H1 (cell line): ENCODE results near the gene HAT1. TPM values are rescaled to one million over a fixed set of nuclear protein-coding genes. Genes with fewer than 3 reads are reported as not detected.

Experiments
- CTCF ChIA-PET: fragments of 300-600 bp; sonication (Branson Sonifier 250); formaldehyde crosslinking; loops from one replicate; lab custom pipeline; 2021; ENCODE audit not compliant: partially characterized antibody; lab: Charles Lee
- POLR2A ChIA-PET: fragments of 300-600 bp; sonication (Branson Sonifier 250); formaldehyde crosslinking; loops from one replicate; lab custom pipeline; 2021; ENCODE audit warnings: inconsistent platforms; ENCODE audit not compliant: partially characterized antibody; lab: Charles Lee
- DNase-seq, 2 experiments: peaks; one replicate each; pipeline versions ENCODE4 v3.0.0 to v3.0.0-alpha.2; 2010 to 2022; ENCODE audit warnings: low spot score in 2 of 2, low read depth in 1 of 2, mixed read lengths in 1 of 2
- FAIRE-seq: peaks from 2 replicates; lab custom pipeline; 2011; peaks lifted over from hg19 to GRCh38; lab: Jason Lieb, UNC
- H2AFZ ChIP-seq: 2 replicates; pipeline ENCODE4 v1.8.1; 2012; ENCODE audit warnings: low read length, inconsistent platforms
- H2AK5ac ChIP-seq: 2 replicates; pipeline ENCODE4 v1.6.1; 2013; ENCODE audit warnings: low read depth, low read length
- H2BK120ac ChIP-seq: replicated peaks from 2 replicates; pipeline ENCODE3; 2013; ENCODE audit warnings: low read depth, low read length, inconsistent platforms
- H2BK12ac ChIP-seq: 2 replicates; pipeline ENCODE4 v1.6.1; 2013; ENCODE audit warnings: low read depth, low read length
- H2BK15ac ChIP-seq: 2 replicates; pipeline ENCODE4 v1.6.1; 2013; ENCODE audit warnings: low read length
- H2BK20ac ChIP-seq: 2 replicates; pipeline ENCODE4 v1.6.1; 2013; ENCODE audit warnings: low read length
- H2BK5ac ChIP-seq: 2 replicates; pipeline ENCODE4 v1.6.1; 2013; ENCODE audit warnings: low read depth, low read length
- H3K14ac ChIP-seq: 2 replicates; pipeline ENCODE4 v1.6.1; 2013; ENCODE audit warnings: inconsistent platforms; ENCODE audit not compliant: insufficient read length
- H3K18ac ChIP-seq: 2 replicates; pipeline ENCODE4 v1.6.1; 2013; ENCODE audit warnings: low read length; ENCODE audit errors: extremely low read depth
- H3K23ac ChIP-seq: 2 replicates; pipeline ENCODE4 v1.6.1; 2013; ENCODE audit warnings: inconsistent platforms; ENCODE audit not compliant: insufficient read length
- H3K23me2 ChIP-seq: 2 replicates; pipeline ENCODE4 v1.6.1; 2013; ENCODE audit warnings: low read depth, low read length
- H3K27ac ChIP-seq: 2 replicates; pipeline ENCODE4 v1.6.1; 2011; ENCODE audit warnings: low read depth, low read length, inconsistent platforms
- H3K27me3 ChIP-seq, 4 experiments: replicated peaks in 1 of 4; 1 replicate in 1 of 4; 2 replicates in 3 of 4; pipeline versions ENCODE4 v1.6.1 to v1.8.1; 2011 to 2013; ENCODE audit warnings: low read length in 3 of 4, mild to moderate bottlenecking in 3 of 4, inconsistent platforms in 2 of 4, mixed read lengths in 2 of 4, moderate library complexity in 1 of 4; ENCODE audit not compliant: control insufficient read depth in 3 of 4, insufficient read depth in 3 of 4; ENCODE audit errors: extremely low read depth in 1 of 4
- H3K36me3 ChIP-seq, 4 experiments: 2 replicates each; pipeline versions ENCODE4 v1.6.1 to v1.8.1; 2011 to 2013; ENCODE audit warnings: mild to moderate bottlenecking in 4 of 4, low read length in 3 of 4, moderate library complexity in 2 of 4, control low read depth in 1 of 4, inconsistent platforms in 1 of 4; ENCODE audit not compliant: insufficient read depth in 4 of 4, control insufficient read depth in 2 of 4
- H3K4ac ChIP-seq: replicated peaks from 2 replicates; pipeline ENCODE3; 2013; ENCODE audit warnings: low read length, low read depth, mixed read lengths, inconsistent platforms; ENCODE audit not compliant: insufficient read length
- H3K4me1 ChIP-seq, 4 experiments: replicated peaks in 1 of 4; 1 replicate in 1 of 4; 2 replicates in 3 of 4; pipeline versions ENCODE4 v1.6.1 to v1.8.1; 2011 to 2013; ENCODE audit warnings: low read length in 3 of 4, inconsistent platforms in 2 of 4, mixed read lengths in 1 of 4; ENCODE audit not compliant: insufficient read depth in 4 of 4, control insufficient read depth in 3 of 4
- H3K4me2 ChIP-seq, 2 experiments: 2 replicates each; pipeline versions ENCODE4 v1.6.1 to v1.8.1; 2011 to 2013; ENCODE audit warnings: low read depth in 2 of 2, low read length in 2 of 2, control low read depth in 1 of 2, inconsistent platforms in 1 of 2, mild to moderate bottlenecking in 1 of 2; ENCODE audit not compliant: insufficient read depth in 1 of 2
- H3K4me3 ChIP-seq, 4 experiments: fragments of 200-600, 300-600 bp in 1 of 4; sonication (generic), shearing (Covaris generic), sonication (Bioruptor Twin) in 1 of 4; 2 replicates each; pipeline versions ENCODE4 v1.5.1 to v1.8.1; 2011 to 2016; ENCODE audit warnings: low read length in 4 of 4, low read depth in 3 of 4, control low read depth in 2 of 4, inconsistent platforms in 2 of 4, mild to moderate bottlenecking in 2 of 4, mixed read lengths in 1 of 4, moderate library complexity in 1 of 4; ENCODE audit not compliant: insufficient read depth in 2 of 4; ENCODE audit errors: extremely low read depth in 1 of 4
- H3K56ac ChIP-seq: replicated peaks from 2 replicates; pipeline ENCODE3; 2013; ENCODE audit warnings: low read depth, mild to moderate bottlenecking, mixed read lengths, low read length, inconsistent platforms; ENCODE audit not compliant: insufficient read length
- H3K79me1 ChIP-seq: 2 replicates; pipeline ENCODE4 v1.6.1; 2013; ENCODE audit warnings: low read depth, low read length, control low read depth
- H3K79me2 ChIP-seq, 2 experiments: 2 replicates each; pipeline versions ENCODE4 v1.6.1 to v1.8.1; 2012 to 2013; ENCODE audit warnings: low read length in 2 of 2, mild to moderate bottlenecking in 2 of 2, inconsistent platforms in 1 of 2; ENCODE audit not compliant: insufficient read depth in 2 of 2, control insufficient read depth in 1 of 2
- H3K9ac ChIP-seq, 4 experiments: replicated peaks in 1 of 4; 1 replicate in 1 of 4; 2 replicates in 3 of 4; pipeline versions ENCODE4 v1.6.1 to v1.8.1; 2011 to 2013; ENCODE audit warnings: low read depth in 3 of 4, low read length in 3 of 4, control low read depth in 2 of 4, mild to moderate bottlenecking in 2 of 4, moderate library complexity in 2 of 4, inconsistent platforms in 1 of 4; ENCODE audit errors: extremely low read depth in 1 of 4
- H3K9me3 ChIP-seq, 2 experiments: 2 replicates each; pipeline versions ENCODE4 v1.6.1 to v1.8.1; 2012 to 2013; ENCODE audit warnings: mild to moderate bottlenecking in 2 of 2, moderate library complexity in 2 of 2, control low read depth in 1 of 2, inconsistent platforms in 1 of 2, low read depth in 1 of 2, low read length in 1 of 2, mixed read lengths in 1 of 2; ENCODE audit not compliant: insufficient read depth in 2 of 2
- H4K20me1 ChIP-seq, 2 experiments: replicated peaks in 1 of 2; 2 replicates each; pipeline versions ENCODE3 to v1.8.1; 2011 to 2013; ENCODE audit warnings: inconsistent platforms in 2 of 2, low read length in 2 of 2, mild to moderate bottlenecking in 1 of 2; ENCODE audit not compliant: insufficient read depth in 2 of 2, control insufficient read depth in 1 of 2
- H4K5ac ChIP-seq: 2 replicates; pipeline ENCODE4 v1.6.1; 2013; ENCODE audit warnings: low read length, low read depth, mixed read lengths, inconsistent platforms; ENCODE audit not compliant: insufficient read length
- H4K8ac ChIP-seq: 2 replicates; pipeline ENCODE4 v1.8.0; 2013; ENCODE audit warnings: mild to moderate bottlenecking, moderate library complexity, low read length, inconsistent platforms; ENCODE audit not compliant: insufficient read depth; ENCODE audit errors: extremely low read depth
- H4K91ac ChIP-seq: replicated peaks from 2 replicates; pipeline ENCODE3; 2013; ENCODE audit warnings: low read length, mixed read lengths, inconsistent platforms; ENCODE audit not compliant: insufficient read length
- BRCA1 ChIP-seq: IDR thresholded peaks from 2 replicates; pipeline ENCODE4 v1.6.1; 2012; ENCODE audit warnings: low read depth, low read length, improper control_type of control experiment
- CREB1 ChIP-seq: IDR thresholded peaks from 2 replicates; pipeline ENCODE4 v1.6.1; 2012; ENCODE audit warnings: inconsistent platforms
- HDAC2 ChIP-seq, 2 experiments: fragments of 300-600 bp in 1 of 2; sonication (generic) in 1 of 2; IDR thresholded peaks; 2 replicates each; pipeline ENCODE4 v1.6.1; 2011 to 2012; ENCODE audit warnings: low read depth in 2 of 2, low read length in 2 of 2, mild to moderate bottlenecking in 2 of 2, moderate library complexity in 2 of 2, borderline replicate concordance in 1 of 2, inconsistent platforms in 1 of 2
- NANOG ChIP-seq: IDR thresholded peaks from 2 replicates; pipeline ENCODE4 v1.6.1; 2011; ENCODE audit warnings: low read length, low read depth, mild to moderate bottlenecking, inconsistent platforms; ENCODE audit not compliant: insufficient read depth, poor library complexity, severe bottlenecking
- POLR2A ChIP-seq, 2 experiments: IDR thresholded peaks; 1 replicate in 1 of 2; 2 replicates in 1 of 2; pipeline ENCODE4 v1.6.1; 2011; ENCODE audit warnings: low read depth in 2 of 2, low read length in 2 of 2, mild to moderate bottlenecking in 2 of 2; ENCODE audit errors: control extremely low read depth in 1 of 2
- SIX5 ChIP-seq: IDR thresholded peaks from 2 replicates; pipeline ENCODE4 v1.6.1; 2011; ENCODE audit warnings: mild to moderate bottlenecking, low read depth, low read length
- WGBS, 2 experiments: shearing (Covaris generic) in 1 of 2; methylation state at CpG; one replicate each; pipeline versions ENCODE4 v1.1.6 to v1.1.7; 2013 to 2015; ENCODE audit warnings: low lambda C conversion rate in 2 of 2, mixed read lengths in 2 of 2, inconsistent platforms in 1 of 2, low coverage in 1 of 2, missing lambda C conversion rate in 1 of 2; ENCODE audit not compliant: insufficient replicate concordance in 2 of 2, insufficient coverage in 1 of 2, insufficient read length in 1 of 2; ENCODE audit errors: extremely low coverage in 1 of 2, missing lambda C conversion rate in 1 of 2; 5-methylcytosine and 5-hydroxymethylcytosine counted together
- polyA plus RNA-seq, 7 experiments: library from polyadenylated mRNA; depleted of rRNA in 3 of 7; stranded (reverse) in 5 of 7; unstranded in 2 of 7; fragments of >200 nt in 5 of 7; fragments of 200-250 nt in 2 of 7; gene quantifications; 1 replicate in 5 of 7; 2 replicates in 1 of 7; 4 replicates in 1 of 7; pipeline versions ENCODE4 v1.2.1 to v1.2.3, GENCODE V29; 2011 to 2013; ENCODE audit warnings: missing spikeins in 2 of 7, mixed read lengths in 2 of 7
- total RNA-seq: library from RNA; stranded (reverse); fragmentation: NEBNext Ultra II Directional; extraction: Animal tissue kit (Norgen Biotek cat#: 25700); gene quantifications from 2 replicates; pipeline ENCODE4 v1.2.1, GENCODE V29; 2021

HAT1 gene
- total and polyA plus RNA-seq, 2 of the 8 experiments (the other 6 are each of a cell fraction or from before 2014, with no cell fraction given): 44.6 to 74.2 TPM

GRCh38 chr2:171958475-171958874 lies 36.2 kb downstream of the HAT1 start:
- Histone ChIP-seq H3K4ac (no peak overlapping the region), H2BK5ac (no peak overlapping the region), H2BK20ac (no peak overlapping the region), H4K20me1 (peaks cover 1 to 4% of the 10 kb centered on the region in 2 experiments), H3K9ac (no peak overlapping the region), H4K91ac (no peak overlapping the region), H3K23me2 (no peaks in the 10 kb centered on the region), H3K4me2 (no peak overlapping the region), H4K8ac (no peak overlapping the region), H3K23ac (no peak overlapping the region), H3K4me3 (no peak overlapping the region), H2BK120ac (no peak overlapping the region), H3K18ac (no peak overlapping the region), H3K79me2 (no peaks in the 10 kb centered on the region), H2AK5ac (no peak overlapping the region), H3K14ac (no peak overlapping the region), H3K27ac (no peak overlapping the region), H3K27me3 (no peaks in the 10 kb centered on the region), H4K5ac (no peak overlapping the region), H2AFZ (no peak overlapping the region), H3K79me1 (no peaks in the 10 kb centered on the region), H3K4me1 (no peaks in the 10 kb centered on the region; a peak in 1 of 7 replicates), H3K36me3 (peaks cover 0 to 3% (median 1%) of the 10 kb centered on the region in 4 experiments; a peak in 4 of 8 replicates), H2BK15ac (no peak overlapping the region), H2BK12ac (no peak overlapping the region), H3K9me3 (no peaks in the 10 kb centered on the region), H3K56ac (no peak overlapping the region)
- DNase-seq (no peak), FAIRE-seq (no peak)
- CTCF ChIA-PET: interaction anchor here (2.1 kb wide), 1 partner anchor 155 kb away, joined by 6 read pairs; no protein-coding TSS in a partner anchor
- POLR2A ChIA-PET: no interaction called here
- no peak for TF ChIP-seq SIX5
- TF ChIP-seq CREB1: no peak
- no peak for TF ChIP-seq POLR2A (IDR thresholded peaks at IDR 0.05; ENCODE audit: control extremely low read depth in 1 of 2, low read depth in 2 of 2, low read length in 2 of 2)
- no peak for TF ChIP-seq NANOG
- TF ChIP-seq BRCA1: no peak
- TF ChIP-seq HDAC2 (IDR thresholded peaks at IDR 0.05; ENCODE audit: borderline replicate concordance in 1 of 2, low read depth in 2 of 2, low read length in 2 of 2): no peak
- 89% methylated on average over 3 of the region's 3 CpGs; no CpG with 5 or more reads in 1 of the 2 experiments for WGBS, 2 experiments
